Stimulated activated CD8-positive, alpha-beta memory T cell treated with anti-CD3 and anti-CD28 coated beads, Interleukin-15, amount 100 ng/mL, for 4 hours (primary cell): ENCODE results near the gene BMAL2.

Experiments
- DNase-seq, 2 donors: peaks; one replicate each; pipeline ENCODE4 v3.0.0-alpha.2; 2020; ENCODE audit warnings: low read depth in 2 of 2

The BMAL2 gene

GRCh38 chr12:27324530-27324929, 8.1 kb upstream of the BMAL2 start:
- no peak for DNase-seq

- no peak for DNase-seq
These were observed 1.8 kb upstream of the BMAL2 start for GRCh38 chr12:27330846-27331245.

GRCh38 chr12:27331291-27331926, 1.2 kb upstream of the BMAL2 start:
- DNase-seq: no peak

- DNase-seq: no peak
These were observed 710 bp upstream of the BMAL2 start for GRCh38 chr12:27331927-27332324.

GRCh38 chr12:27332407-27332713, 276 bp upstream of the BMAL2 start:
- no peak for DNase-seq

GRCh38 chr12:27333403-27334009, 870 bp downstream of the BMAL2 start:
- DNase-seq: peak in 1 of 2 donors; percentile 3

- no peak for DNase-seq
These were observed 1.5 kb downstream of the BMAL2 start for GRCh38 chr12:27334042-27334720.

- DNase-seq: no peak
These were observed 2.1 kb downstream of the BMAL2 start for GRCh38 chr12:27334721-27335082.

GRCh38 chr12:27335364-27336281, 3.0 kb downstream of the BMAL2 start:
- no peak for DNase-seq

- no peak for DNase-seq
These were observed 3.6 kb downstream of the BMAL2 start for GRCh38 chr12:27336282-27336653.

GRCh38 chr12:27337376-27337775, 4.7 kb downstream of the BMAL2 start:
- DNase-seq: no peak

GRCh38 chr12:27338473-27338872, 5.8 kb downstream of the BMAL2 start:
- DNase-seq: no peak

- no peak for DNase-seq
These were observed 8.3 kb downstream of the BMAL2 start for GRCh38 chr12:27340971-27341370.

GRCh38 chr12:27342536-27342935, 9.9 kb downstream of the BMAL2 start:
- no peak for DNase-seq

- DNase-seq: no peak
These were observed 10.8 kb downstream of the BMAL2 start for GRCh38 chr12:27343255-27344000.

- no peak for DNase-seq
These were observed 11.6 kb downstream of the BMAL2 start for GRCh38 chr12:27344246-27344645.

GRCh38 chr12:27344760-27345159, 12.1 kb downstream of the BMAL2 start:
- no peak for DNase-seq

- DNase-seq: no peak
These were observed 12.7 kb downstream of the BMAL2 start for GRCh38 chr12:27345376-27345775.

- no peak for DNase-seq
These were observed 15.1 kb downstream of the BMAL2 start for GRCh38 chr12:27347779-27348178.

GRCh38 chr12:27351476-27351875, 18.8 kb downstream of the BMAL2 start:
- no peak for DNase-seq

GRCh38 chr12:27355486-27355885, 22.9 kb downstream of the BMAL2 start:
- no peak for DNase-seq

GRCh38 chr12:27355979-27356378, 23.3 kb downstream of the BMAL2 start:
- no peak for DNase-seq
